ENCODE data around the gene DDX23.

The DDX23 gene

GRCh38 chr12:48816143-48816854, 35.7 kb downstream of the DDX23 start:
- DNase-seq = no peak
- Histone ChIP-seq H4K8ac (ENCODE audit: low read depth, low read length) (no peak overlapping the region), H3K4me2 (ENCODE audit: low read length) (peak overlapping the region; percentile 80), H3K9me3 (ENCODE audit: insufficient read depth, low read depth, low read length) (peaks cover 2% of the 10 kb centered on the region), H2BK12ac (ENCODE audit: low read length) (no peak overlapping the region), H3K27me3 (ENCODE audit: insufficient read depth, low read length) (no peaks in the 10 kb centered on the region), H2AFZ (ENCODE audit: insufficient read depth, low read length, poor library complexity) (no peak overlapping the region), H3K23ac (ENCODE audit: low read length) (no peak overlapping the region), H3K9ac (ENCODE audit: low read length) (no peak overlapping the region), H2BK5ac (ENCODE audit: low read depth, low read length, poor library complexity) (no peak overlapping the region), H2AK5ac (ENCODE audit: low read length) (no peak overlapping the region), H3K27ac (ENCODE audit: low read depth, low read length) (no peak overlapping the region), H3K14ac (ENCODE audit: low read length) (no peak overlapping the region), H4K91ac (ENCODE audit: low read depth, low read length) (no peak overlapping the region), H3K4me1 (ENCODE audit: control insufficient read depth in 1 of 2, insufficient read depth in 2 of 2, low read length in 2 of 2) (peaks cover 19% of the 10 kb centered on the region in 2 experiments), H4K12ac (ENCODE audit: low read depth, low read length) (no peak overlapping the region), H2BK120ac (ENCODE audit: insufficient read depth, low read length, poor library complexity) (no peak overlapping the region), H3K18ac (ENCODE audit: low read length) (no peak overlapping the region), H3K79me2 (ENCODE audit: control insufficient read depth, insufficient read depth, low read length, poor library complexity) (peaks cover 18% of the 10 kb centered on the region), H3K4me3 (ENCODE audit: low read depth, low read length) (no peak overlapping the region), H3K4ac (ENCODE audit: low read depth, low read length) (no peak overlapping the region), H3K36me3 (ENCODE audit: control insufficient read depth in 1 of 2, insufficient read depth in 2 of 2, low read length in 2 of 2) (no peaks in the 10 kb centered on the region), H3K79me1 (ENCODE audit: low read length) (peaks cover 33% of the 10 kb centered on the region)
- no CpG with 5 or more reads among the region's 3 CpGs for WGBS (ENCODE audit: extremely low coverage, insufficient coverage, insufficient read length)

- H3K23ac ChIP-seq (ENCODE audit: low read length) = no peak overlapping the region
- peak overlapping the region; percentile 84 for H2BK5ac ChIP-seq (ENCODE audit: low read depth, low read length, poor library complexity)
These were observed 36.5 kb downstream of the DDX23 start for GRCh38 chr12:48815126-48816110.

GRCh38 chr12:48814262-48815125, 37.5 kb downstream of the DDX23 start:
- H3K14ac ChIP-seq (ENCODE audit: low read length) = peak overlapping the region; percentile 97
- no CpG with 5 or more reads among the region's 70 CpGs for WGBS (ENCODE audit: extremely low coverage, insufficient coverage, insufficient read length)
- peaks cover 18 to 21% of the 10 kb centered on the region in 2 experiments for H3K4me1 ChIP-seq (ENCODE audit: control insufficient read depth in 1 of 2, insufficient read depth in 2 of 2, low read length in 2 of 2)
- H3K27ac ChIP-seq (ENCODE audit: low read depth, low read length) = peak overlapping the region; percentile 85
- H3K18ac ChIP-seq (ENCODE audit: low read length) = peak overlapping the region; percentile 98
- peak overlapping the region; percentile 96 for H4K8ac ChIP-seq (ENCODE audit: low read depth, low read length)
- no peaks in the 10 kb centered on the region for H3K27me3 ChIP-seq (ENCODE audit: insufficient read depth, low read length)
- H3K4ac ChIP-seq (ENCODE audit: low read depth, low read length) = peak overlapping the region; percentile 61
- peak overlapping the region; percentile 80 for H3K4me2 ChIP-seq (ENCODE audit: low read length)
- peak overlapping the region; percentile 76 for H3K9ac ChIP-seq (ENCODE audit: low read length)
- H3K79me2 ChIP-seq (ENCODE audit: control insufficient read depth, insufficient read depth, low read length, poor library complexity) = peaks cover 18% of the 10 kb centered on the region
- peak overlapping the region; percentile 98 for H4K91ac ChIP-seq (ENCODE audit: low read depth, low read length)
- H3K4me3 ChIP-seq (ENCODE audit: low read depth, low read length) = peak overlapping the region; percentile 67
- no peaks in the 10 kb centered on the region for H3K9me3 ChIP-seq (ENCODE audit: insufficient read depth, low read depth, low read length)
- peak overlapping the region; percentile 84 for H2BK5ac ChIP-seq (ENCODE audit: low read depth, low read length, poor library complexity)
- peaks cover 33% of the 10 kb centered on the region for H3K79me1 ChIP-seq (ENCODE audit: low read length)
- H2AK5ac ChIP-seq (ENCODE audit: low read length) = peak overlapping the region; percentile 85
- peak overlapping the region; percentile 71 for H2BK12ac ChIP-seq (ENCODE audit: low read length)
- H2BK120ac ChIP-seq (ENCODE audit: insufficient read depth, low read length, poor library complexity) = peak overlapping the region; percentile 87
- peak overlapping the region; percentile 89 for H2AFZ ChIP-seq (ENCODE audit: insufficient read depth, low read length, poor library complexity)
- DNase-seq = peak; percentile 58 to 77
- H3K36me3 ChIP-seq (ENCODE audit: control insufficient read depth in 1 of 2, insufficient read depth in 2 of 2, low read length in 2 of 2) = no peaks in the 10 kb centered on the region
- H3K23ac ChIP-seq (ENCODE audit: low read length) = no peak overlapping the region
- H4K12ac ChIP-seq (ENCODE audit: low read depth, low read length) = peak overlapping the region; percentile 88

More at GRCh38 chr12:48815126-48816110, 36.5 kb downstream of the DDX23 start:
- H3K27me3 ChIP-seq (ENCODE audit: insufficient read depth, low read length) = no peaks in the 10 kb centered on the region
- H4K91ac ChIP-seq (ENCODE audit: low read depth, low read length) = peak overlapping the region; percentile 75
- peak overlapping the region; percentile 67 for H3K4me3 ChIP-seq (ENCODE audit: low read depth, low read length)
- H3K4ac ChIP-seq (ENCODE audit: low read depth, low read length) = peak overlapping the region; percentile 61
- H2AFZ ChIP-seq (ENCODE audit: insufficient read depth, low read length, poor library complexity) = peak overlapping the region; percentile 89
- H3K4me1 ChIP-seq (ENCODE audit: control insufficient read depth in 1 of 2, insufficient read depth in 2 of 2, low read length in 2 of 2) = peaks cover 22% of the 10 kb centered on the region in 2 experiments
- peak overlapping the region; percentile 66 for H2AK5ac ChIP-seq (ENCODE audit: low read length)
- H3K14ac ChIP-seq (ENCODE audit: low read length) = peak overlapping the region; percentile 77
- H3K36me3 ChIP-seq (ENCODE audit: control insufficient read depth in 1 of 2, insufficient read depth in 2 of 2, low read length in 2 of 2) = no peaks in the 10 kb centered on the region
- H4K12ac ChIP-seq (ENCODE audit: low read depth, low read length) = peak overlapping the region; percentile 88
- H3K79me2 ChIP-seq (ENCODE audit: control insufficient read depth, insufficient read depth, low read length, poor library complexity) = peaks cover 18% of the 10 kb centered on the region
- no CpG with 5 or more reads among the region's 54 CpGs for WGBS (ENCODE audit: extremely low coverage, insufficient coverage, insufficient read length)
- peaks cover 33% of the 10 kb centered on the region for H3K79me1 ChIP-seq (ENCODE audit: low read length)
- H3K27ac ChIP-seq (ENCODE audit: low read depth, low read length) = peak overlapping the region; percentile 85
- peak overlapping the region; percentile 96 for H4K8ac ChIP-seq (ENCODE audit: low read depth, low read length)
- H2BK12ac ChIP-seq (ENCODE audit: low read length) = peak overlapping the region; percentile 11
- H3K4me2 ChIP-seq (ENCODE audit: low read length) = peak overlapping the region; percentile 80
- H3K9ac ChIP-seq (ENCODE audit: low read length) = peak overlapping the region; percentile 76
- peak; percentile 65 to 74 for DNase-seq
- peaks cover 1% of the 10 kb centered on the region for H3K9me3 ChIP-seq (ENCODE audit: insufficient read depth, low read depth, low read length)
- H3K18ac ChIP-seq (ENCODE audit: low read length) = peak overlapping the region; percentile 88
- H2BK120ac ChIP-seq (ENCODE audit: insufficient read depth, low read length, poor library complexity) = peak overlapping the region; percentile 87
